DMS153 (cell line): ENCODE results near the gene CDKN3.
"Not testable (repeated sequence)": the region's sequence is repeated elsewhere in the genome, so short reads cannot be mapped to it uniquely, and the experiment has no call there.

Source experiments
- DNase-seq: peaks from one replicate; lab custom pipeline; 2025; lab: John Stamatoyannopoulos, UW

The CDKN3 gene

DNA sequence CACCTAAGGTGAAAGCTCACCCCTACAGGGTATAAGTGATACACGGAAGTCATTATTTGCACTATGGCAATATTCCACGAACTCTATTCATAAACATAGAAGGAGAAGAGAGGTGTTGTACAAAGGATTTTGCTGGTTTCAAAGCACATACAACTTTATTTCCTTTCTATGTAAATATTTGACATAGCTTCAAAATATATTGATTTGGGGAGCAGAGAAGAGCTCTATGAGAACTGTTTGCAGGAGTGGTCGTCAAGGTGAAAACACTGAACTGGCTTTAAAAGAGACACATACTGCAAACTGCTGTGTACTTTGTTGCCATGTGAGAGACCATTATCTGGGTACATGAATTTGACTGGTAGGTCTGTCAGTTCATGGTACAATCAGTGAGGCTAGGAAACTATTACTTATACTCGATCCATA, 27.7 kb downstream of the CDKN3 start:
- peak; percentile 88 for DNase-seq

DNA sequence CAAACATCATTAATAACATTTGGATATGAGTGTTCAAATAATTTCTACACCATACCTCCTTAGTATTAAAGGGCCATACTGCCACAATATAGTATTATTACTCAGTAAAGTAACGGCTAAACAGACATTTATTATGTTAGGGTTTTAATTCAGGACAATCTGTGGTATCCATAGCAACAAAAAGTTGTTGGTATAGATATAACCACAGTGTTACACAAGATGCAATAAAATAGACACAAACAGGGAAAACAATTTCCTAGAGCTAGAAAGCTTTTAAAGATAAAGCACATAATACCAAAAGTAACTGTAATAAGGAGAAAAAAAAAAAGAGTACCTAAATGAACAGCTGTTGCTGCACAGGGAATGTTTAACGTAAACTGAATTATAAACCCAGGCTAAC, 28.3 kb downstream of the CDKN3 start:
- no peak for DNase-seq

DNA sequence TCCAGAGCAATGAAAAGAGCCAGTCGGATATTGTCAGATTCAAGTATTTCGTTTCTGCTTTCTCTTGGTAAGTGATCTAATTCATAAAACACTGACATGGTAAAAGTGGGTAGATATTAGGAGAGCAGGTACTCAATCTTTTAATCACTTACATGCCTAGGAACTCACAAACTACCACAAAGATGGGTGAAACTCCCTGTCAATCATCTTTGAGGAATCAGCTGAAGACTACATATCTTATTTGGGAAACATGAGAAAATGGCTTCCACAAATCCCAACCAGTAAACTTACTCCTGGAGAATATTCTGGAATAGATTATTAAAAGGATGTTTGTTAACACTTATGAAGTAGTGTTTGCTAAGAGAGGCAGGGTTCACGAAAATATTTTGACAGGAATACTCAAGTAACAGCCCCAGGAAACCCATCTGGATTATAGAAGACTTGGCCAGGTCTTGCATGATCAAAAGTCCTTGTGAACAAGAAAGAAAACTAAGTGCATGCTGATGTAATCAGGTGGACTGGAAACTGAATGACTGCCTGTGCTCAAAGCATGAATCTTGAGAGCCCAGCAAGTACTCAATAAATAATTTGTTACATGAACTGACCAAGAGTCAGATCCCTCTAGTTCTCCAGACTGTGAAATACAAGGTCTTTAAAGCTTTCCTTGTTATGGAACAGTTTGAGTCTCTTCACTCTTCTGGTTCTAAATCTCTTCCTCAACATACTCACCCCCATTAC, 28.9 kb downstream of the CDKN3 start:
- no peak for DNase-seq

DNA sequence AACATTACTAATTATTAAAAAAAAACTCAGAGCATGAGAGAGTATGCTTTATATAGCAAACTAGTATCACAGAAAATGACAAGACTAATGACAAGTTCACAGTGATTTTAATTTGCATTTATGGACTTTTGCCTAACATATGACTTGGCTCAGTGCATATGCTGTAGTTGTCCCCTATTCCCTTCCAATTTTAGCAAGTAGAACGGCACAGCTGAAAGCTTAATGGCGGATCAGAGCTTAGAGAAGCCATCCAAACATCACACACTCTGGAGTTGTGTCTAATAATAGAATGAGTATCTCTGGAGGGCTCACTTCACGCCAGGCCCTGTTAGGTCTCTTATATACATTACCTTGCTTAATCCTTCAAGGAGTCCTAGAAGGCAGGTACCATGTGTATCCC, 31.1 kb downstream of the CDKN3 start:
- DNase-seq: no peak

DNA sequence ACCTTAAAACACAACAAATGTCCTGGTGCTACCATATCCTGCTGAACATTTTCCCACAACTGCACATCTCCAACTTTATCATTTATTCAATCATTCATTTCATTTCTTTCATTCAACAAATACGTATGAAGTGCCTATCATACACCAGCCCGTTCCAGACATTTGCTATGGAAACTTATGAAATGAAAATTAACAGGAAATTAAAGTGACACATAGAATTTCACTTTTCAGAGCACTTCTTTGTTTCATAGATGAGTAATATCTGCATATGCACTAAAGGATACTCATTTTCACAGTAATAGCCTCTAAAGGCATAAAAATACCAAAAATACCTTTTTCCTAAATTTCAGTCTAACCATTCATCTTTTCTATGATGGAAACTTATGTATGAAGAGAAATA, 31.7 kb downstream of the CDKN3 start:
- no peak for DNase-seq

DNA sequence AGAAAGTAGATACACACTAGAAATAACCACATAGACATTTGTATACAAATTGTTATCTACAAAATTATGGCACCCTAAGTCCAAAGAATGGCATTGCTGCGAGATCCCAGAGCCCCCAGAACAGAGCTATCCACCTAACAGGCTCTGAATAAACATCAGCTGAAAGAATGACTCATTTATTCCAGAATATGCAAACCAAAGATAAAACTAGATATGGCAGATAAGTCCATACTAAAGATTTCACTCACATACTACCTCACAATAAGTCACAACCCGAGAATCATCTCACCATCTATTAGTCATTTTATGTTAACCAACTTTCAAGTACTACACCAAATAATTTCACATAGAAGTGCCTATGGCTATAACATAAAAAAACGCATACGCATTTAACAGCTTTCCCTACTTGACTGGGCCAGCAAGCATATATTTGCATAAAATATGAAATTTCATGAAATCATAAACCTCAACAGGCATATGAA, 38.7 kb downstream of the CDKN3 start:
- no peak for DNase-seq

DNA sequence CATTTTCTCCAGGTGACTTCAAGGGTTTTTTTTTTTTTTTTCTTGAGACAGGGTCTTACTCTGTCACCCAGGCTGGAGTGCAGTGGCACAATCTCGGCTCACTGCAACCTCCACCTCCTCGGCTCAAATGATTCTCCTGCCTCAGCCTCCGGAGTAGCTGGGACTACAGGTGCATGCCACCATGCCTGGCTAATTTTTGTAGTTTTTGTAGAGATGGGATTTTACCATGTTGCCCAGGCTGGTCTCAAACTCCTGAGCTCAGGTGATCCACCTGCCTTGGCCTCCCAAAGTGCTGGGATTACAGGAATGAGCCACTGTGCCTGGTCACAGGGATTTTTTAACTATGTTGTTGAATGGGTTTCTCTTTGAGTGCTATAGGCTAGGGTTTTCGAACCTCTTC, 41.1 kb downstream of the CDKN3 start:
- DNase-seq: not testable (repeated sequence)

DNA sequence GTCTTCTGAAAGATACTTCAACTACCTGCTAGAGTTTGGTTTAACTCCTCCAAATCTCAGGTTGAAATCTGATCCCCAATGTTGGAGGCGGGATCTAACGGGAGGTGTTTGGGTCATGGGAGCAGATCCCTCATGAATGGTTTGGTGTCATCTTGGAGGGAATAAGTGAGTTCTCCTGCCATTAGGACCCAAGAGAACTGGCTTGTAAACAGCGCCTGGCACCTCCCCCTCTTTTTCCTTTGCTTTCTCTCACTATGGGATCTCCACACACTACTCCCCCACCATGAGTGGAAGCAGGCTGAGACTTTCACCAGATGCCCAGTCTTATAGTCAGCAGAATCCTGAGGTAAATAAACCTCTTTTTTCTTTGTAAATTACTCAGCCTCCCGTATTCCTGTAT, 41.9 kb downstream of the CDKN3 start:
- no peak for DNase-seq

DNA sequence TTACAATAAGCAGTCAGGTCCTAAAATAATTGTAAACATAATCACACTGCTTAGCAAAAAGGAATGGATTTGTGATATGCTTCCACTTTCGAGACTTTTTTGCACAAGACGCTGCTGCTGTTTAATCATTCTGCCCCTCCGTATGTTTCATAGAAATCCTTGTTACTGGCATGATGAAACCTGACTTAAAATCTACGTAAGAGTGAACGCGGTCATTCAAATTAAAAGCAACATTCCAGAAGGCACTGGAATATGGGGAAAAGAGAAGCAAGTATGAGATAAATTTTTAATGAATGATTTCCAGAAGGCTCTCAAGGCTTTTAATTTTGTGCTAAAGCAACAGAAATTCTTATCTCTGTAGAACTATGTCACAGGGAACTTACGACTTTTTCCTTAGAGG, 43.2 kb downstream of the CDKN3 start:
- no peak for DNase-seq

DNA sequence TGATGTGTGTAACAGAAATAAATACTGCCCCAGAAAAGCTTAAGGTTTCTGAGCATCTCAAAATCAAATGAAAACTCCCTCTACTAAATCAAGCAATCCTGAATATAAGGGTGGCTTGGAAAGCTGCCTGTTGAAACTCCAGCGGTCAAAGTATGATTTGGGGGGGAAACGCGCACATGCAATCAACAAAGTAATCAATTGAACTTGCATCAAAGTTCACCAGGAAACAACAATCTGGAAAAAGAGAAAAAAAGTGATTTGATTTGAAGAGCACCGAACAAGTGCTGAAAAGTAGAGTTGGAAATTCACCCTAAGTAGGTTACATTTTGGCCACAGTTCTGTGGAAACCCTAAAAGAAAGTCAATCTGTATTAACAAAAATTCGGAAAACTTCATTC, 43.7 kb downstream of the CDKN3 start:
- DNase-seq: no peak

DNA sequence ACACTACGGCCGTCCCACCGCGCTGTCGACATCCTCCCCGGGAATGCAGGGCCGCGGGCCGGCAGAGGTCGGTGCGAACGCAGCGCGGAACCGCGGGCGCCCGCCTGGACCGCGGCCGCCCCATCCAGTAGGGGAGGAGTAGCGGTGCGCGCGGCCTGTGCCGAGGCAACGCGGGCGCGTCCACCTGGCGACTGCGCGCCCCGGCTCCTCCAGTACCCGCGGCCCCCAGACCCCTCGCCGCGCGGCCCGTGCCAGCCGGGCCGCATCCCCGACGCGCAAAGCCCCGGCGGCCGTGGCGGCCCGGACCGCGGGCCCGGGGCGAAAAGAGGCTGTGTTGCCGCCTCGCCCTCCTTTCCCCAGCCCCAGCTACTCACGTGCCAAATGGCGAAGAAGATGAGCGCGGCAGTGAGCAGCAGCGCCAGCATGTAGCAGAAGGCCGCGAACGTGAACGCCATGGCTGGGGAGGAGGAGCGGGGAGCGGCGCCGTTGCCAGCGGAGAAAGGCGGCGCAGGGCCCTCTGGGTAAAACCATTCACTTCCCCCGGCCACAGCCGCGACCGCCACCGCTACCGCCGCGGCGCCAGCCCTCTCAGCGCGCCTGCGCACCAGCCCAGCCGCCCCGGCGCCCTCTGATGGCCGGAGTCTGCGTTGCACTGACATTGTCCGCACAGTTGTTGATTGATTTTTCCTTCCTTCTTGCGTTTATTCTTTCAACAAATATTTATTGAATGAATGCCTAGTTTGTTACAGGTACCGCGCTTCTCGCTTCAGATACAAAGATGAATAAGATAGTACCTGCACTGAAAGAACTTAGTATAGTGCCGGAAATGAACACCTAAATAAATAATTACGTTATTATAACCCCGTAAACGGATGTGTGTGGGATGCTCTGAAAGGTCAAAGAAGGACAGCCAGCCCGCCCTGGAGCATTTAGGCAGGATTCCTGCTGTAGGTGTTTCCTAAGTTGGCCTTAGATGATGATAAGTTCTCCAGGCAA, 44.4 kb downstream of the CDKN3 start, which contains the start of gene CNIH1:
CNIH1 (minus strand) TSS at position 502 of the 996 bp plus-strand sequence; CDS start at position 455, 47 bp downstream.
- DNase-seq: peak; percentile 81

DNA sequence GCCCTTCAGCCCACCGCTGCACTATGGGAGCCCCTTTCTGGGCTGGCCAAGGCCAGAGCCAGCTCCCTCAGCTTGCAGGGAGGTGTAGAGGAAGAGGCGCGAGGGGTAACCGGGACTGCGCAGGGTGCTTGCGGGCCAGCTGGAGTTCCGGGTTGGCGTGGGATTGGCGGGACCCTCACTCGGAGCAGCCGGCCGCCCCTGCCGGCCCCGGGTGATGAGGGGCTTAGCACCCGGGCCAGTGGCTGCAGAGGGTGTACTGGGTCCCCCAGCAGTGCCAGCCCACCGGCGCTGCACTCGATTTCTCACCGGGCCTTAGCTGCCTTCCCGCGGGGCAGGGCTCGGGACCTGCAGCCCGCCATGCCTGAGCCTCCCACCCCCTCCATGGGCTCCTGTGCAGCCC, 46.2 kb downstream of the CDKN3 start:
- DNase-seq: not testable (repeated sequence)

DNA sequence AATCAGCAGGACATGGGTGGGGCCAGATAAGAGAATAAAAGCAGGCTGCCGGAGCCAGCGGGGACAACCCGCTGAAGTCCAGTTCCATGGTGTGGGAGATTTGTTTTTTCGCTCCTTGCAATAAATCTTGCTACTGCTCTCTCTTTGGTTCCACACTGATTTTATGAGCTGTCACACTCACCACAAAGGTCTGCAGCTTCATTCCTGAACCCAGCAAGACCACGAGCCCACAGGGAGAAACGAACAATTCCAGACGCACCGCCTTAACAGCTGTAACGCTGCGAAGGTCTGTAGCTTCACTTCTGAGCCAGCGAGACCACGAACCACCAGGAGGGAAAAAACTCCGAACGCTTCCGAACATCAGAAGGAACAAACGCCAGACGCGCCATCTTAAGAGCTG, 47.2 kb downstream of the CDKN3 start:
- no peak for DNase-seq

DNA sequence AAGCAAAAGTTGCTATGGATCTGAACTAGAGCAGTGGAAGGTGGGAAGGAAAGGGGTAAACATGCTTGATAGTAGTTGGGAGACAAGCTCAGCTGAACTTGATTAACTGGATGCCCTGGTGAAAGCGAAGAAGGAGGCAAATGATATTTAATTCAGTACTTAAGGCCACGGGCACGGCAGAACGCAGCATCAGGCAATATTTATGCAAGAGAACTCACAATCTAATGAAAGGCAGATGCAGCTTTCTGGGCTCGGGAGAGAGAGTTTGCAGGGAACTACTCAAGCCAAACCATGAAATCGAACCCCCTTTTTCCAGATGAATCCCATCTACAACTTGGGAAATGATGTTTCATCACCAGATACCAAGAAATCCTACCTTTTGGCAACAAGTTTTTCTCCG, 47.9 kb downstream of the CDKN3 start:
- DNase-seq: no peak

DNA sequence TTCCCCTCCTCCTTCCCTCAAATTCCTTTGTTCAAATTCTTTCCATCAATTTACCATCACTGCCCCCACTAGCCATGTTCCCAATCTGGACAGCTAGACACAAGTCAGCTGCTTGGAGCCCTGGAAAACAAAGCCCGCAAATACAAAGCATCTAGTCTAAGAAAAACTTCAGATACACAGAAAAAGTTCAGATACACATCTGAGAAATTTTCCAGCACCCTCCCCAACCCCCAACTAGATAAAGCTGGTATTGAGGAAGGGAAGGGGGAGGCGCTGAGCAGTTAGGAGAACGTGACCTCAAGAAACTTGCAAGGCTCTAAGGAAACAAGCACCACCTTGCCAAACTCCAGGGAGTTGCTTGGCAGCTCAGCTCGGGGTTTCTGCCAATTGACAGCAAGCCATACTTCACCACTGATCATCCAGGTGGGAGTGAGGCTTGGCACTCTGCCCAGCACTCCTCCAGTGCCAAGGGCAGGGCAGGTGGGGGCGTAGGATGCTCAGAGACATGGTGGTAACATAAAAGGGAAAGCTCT, 49.4 kb downstream of the CDKN3 start:
- DNase-seq: peak; percentile 10

DNA sequence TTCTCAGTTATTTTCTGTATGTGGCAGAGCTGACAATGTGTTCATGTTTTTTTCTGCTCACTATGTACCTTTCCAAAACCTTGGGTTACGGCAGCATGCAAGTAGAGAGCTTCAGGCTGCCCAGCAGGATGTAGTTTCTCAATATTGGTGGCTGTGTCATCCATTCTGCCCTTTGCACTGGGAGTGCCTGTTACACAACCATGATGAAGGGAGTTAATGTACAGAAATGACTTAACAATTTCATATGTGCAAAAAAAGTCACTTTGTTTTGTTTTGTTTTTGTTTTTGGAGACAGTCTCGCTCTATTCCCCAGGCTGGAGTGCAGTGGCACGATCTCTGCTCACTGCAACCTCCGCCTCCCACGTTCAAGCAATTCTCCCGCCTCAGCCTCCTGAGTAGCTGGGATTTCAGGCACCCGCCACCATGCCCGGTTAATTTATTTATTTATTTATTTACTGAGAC, 50.5 kb downstream of the CDKN3 start:
- no peak for DNase-seq

DNA sequence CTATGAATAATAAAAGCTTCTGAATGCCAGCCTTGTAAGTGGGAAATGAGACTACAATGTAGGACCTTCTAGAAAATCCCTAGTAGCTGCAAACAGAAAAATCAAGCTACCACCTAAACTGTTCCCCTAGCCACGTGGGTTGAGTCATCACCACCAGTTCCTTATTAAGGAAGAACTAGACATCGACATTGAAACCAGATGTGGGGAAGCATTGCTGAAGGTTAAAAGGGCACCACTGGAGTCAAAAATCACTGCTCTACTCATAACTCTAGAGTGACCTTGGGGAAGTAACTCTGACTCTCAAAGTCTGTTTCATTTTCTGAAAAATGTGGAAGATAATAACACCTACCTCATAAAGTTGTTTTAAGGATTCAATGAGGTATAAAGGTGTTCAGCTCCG, 53.7 kb downstream of the CDKN3 start:
- DNase-seq: no peak

DNA sequence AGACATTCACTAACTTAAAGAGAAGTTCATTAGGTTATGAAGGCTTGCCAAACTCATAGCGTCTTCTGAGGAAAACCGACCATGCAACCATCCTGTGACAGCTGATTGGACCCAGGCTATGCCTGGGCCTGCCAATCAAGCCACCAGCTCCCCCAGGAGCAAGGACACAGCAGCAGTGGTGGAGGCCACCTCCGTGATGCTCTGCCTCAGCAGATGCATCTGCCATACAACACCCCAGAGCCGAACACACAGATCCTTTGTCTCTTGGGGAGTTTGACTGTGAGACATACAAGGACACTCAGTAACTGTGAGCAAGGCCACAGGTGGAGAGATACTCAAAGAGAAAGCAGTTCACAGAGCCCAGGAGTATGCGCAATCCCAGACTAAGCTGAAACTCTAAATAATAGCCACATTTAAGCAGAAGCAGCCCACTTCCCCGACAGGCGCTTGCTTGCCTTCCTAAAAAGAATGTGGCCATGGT, 54.4 kb downstream of the CDKN3 start:
- DNase-seq: no peak

DNA sequence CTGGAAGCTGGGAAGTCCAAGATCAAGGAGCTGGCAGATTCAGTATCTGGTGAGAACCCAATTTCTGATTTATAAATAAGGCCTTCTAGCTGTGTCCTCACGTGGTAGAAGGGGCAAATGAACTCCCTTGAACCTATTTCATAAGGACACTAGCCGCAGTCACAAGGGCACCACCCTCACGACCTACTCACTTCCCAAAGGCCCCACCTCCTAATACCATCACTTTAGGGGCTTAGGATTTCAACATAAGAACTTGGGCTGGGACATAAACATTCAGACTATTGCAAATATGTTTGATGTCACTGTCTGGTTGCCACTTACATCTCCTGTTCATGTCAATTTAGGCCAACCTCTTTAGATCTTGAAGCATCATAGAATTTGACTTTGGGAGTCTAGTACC, 55.2 kb downstream of the CDKN3 start:
- no peak for DNase-seq

DNA sequence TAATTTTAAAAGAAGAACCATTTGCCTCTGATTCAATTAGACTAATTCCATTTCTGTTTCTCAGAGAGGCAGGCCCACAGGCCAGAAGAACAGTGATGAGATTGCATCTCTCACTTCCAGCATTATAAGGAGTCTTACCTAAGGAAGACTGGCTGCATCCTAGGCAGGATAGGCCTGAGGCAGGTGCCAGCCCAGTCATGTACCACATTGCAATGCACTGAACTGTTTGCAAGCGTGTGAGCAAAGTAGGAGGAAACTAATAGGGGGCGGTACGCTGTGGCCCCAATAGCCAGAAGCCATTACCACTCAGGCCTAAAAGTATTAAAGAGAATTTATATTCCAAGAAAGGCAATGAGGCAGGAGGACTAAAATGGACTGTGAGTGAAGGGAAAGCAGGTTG, 56.4 kb downstream of the CDKN3 start:
- no peak for DNase-seq

DNA sequence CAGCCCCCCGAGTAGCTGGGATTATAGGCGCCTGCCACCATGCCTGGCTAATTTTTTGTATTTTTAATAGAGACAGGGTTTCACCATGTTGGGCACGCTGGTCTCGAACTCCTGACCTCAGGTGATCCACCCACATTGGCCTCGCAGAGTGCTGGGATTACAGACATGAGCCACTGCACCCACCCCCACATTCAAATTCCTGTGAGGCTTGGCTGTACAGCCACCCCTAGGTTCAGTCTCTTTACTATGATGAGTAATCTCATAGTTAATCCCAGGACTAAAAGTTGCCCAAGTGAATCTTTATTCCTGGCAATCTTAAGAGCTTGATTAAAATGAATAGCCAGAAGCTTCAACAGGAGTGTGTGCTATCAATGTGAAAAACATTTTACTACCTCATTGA, 57.2 kb downstream of the CDKN3 start:
- not testable (repeated sequence) for DNase-seq

DNA sequence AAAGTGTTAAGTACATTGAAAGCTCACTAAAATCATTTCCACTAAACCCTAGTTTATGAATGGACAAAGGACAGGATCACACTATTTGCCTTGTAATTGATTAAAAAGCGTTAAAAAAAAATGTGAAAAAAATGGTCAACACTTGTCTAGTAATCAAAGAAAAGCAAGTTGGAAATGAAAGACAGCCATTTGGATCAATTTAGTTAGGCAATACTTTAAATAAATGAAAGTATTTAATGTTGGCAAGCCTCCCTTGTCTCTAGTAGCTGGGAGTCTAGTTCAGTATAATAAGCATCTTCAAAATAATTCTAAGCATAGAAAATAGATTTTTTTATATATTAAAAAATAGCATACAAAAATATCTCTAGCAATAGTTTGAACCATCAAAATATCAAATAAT, 58.6 kb downstream of the CDKN3 start:
- no peak for DNase-seq
